T-helper 17 cell (primary cell): Measurements from ENCODE around the gene SMURF1. TPM values are rescaled to one million over a fixed set of nuclear protein-coding genes. Genes with fewer than 3 reads are reported as not detected.

Experiments
- ATAC-seq: fragments of 150-1000 bp; cut with Tn5 transposase; 2 replicates; pipeline ENCODE4 v1.10.0; 2021; ENCODE audit warnings: mild to moderate bottlenecking, moderate library complexity
- DNase-seq, 3 donors: peaks; one replicate each; pipeline versions ENCODE4 v3.0.0 to v3.0.0-alpha.2; 2020 to 2021
- H3K9me3 ChIP-seq: one replicate; pipeline ENCODE4 v1.7.0; 2013; ENCODE audit warnings: low read length, mild to moderate bottlenecking; ENCODE audit not compliant: control insufficient read depth, poor library complexity, severe bottlenecking
- H3K27ac Mint-ChIP-seq: one replicate; pipeline ENCODE4 v1.8.0; 2022; ENCODE audit warnings: mild to moderate bottlenecking, moderate library complexity, mixed read lengths
- H3K27me3 Mint-ChIP-seq: one replicate; pipeline ENCODE4 v1.8.0; 2022; ENCODE audit warnings: mixed read lengths
- H3K36me3 Mint-ChIP-seq: one replicate; pipeline ENCODE4 v1.8.0; 2022; ENCODE audit warnings: low read depth, mixed read lengths
- H3K4me1 Mint-ChIP-seq: one replicate; pipeline ENCODE4 v1.8.0; 2022; ENCODE audit warnings: mild to moderate bottlenecking, mixed read lengths
- H3K4me3 Mint-ChIP-seq: one replicate; pipeline ENCODE4 v1.8.0; 2022; ENCODE audit warnings: mild to moderate bottlenecking, moderate library complexity, mixed read lengths
- total RNA-seq, 4 donors: library from RNA in 2 of 4; stranded (reverse) in 2 of 4; gene quantifications; one replicate each; pipeline ENCODE4 v1.2.3 and lab custom pipeline; 2022 to 2026

Gene SMURF1
- total RNA-seq, 2 donors from 2014 or later, result 30.8 to 39.8 TPM

GRCh38 chr7:99095698-99096097, 48.2 kb downstream of the SMURF1 start:
- peaks cover 4% of the 10 kb centered on the region for H3K36me3 Mint-ChIP-seq
- no peaks in the 10 kb centered on the region for H3K9me3 ChIP-seq
- H3K4me3 Mint-ChIP-seq, result no peak overlapping the region
- no peaks in the 10 kb centered on the region for H3K27me3 Mint-ChIP-seq
- ATAC-seq (no peak), DNase-seq (no peak)
- H3K4me1 Mint-ChIP-seq, result peaks cover 15% of the 10 kb centered on the region
- H3K27ac Mint-ChIP-seq, result no peak overlapping the region

- Mint-ChIP-seq H3K36me3 (peaks cover 2% of the 10 kb centered on the region), H3K4me3 (no peak overlapping the region), H3K27me3 (no peaks in the 10 kb centered on the region), H3K27ac (no peak overlapping the region), H3K4me1 (peaks cover 21% of the 10 kb centered on the region)
- ATAC-seq (no peak), DNase-seq (no peak)
- no peaks in the 10 kb centered on the region for H3K9me3 ChIP-seq
Observed at GRCh38 chr7:99094401-99094800, 49.5 kb downstream of the SMURF1 start.

- Mint-ChIP-seq H3K27me3 (no peaks in the 10 kb centered on the region), H3K4me1 (peaks cover 26% of the 10 kb centered on the region), H3K27ac (no peak overlapping the region), H3K36me3 (no peaks in the 10 kb centered on the region), H3K4me3 (no peak overlapping the region)
- ATAC-seq, result no peak
- no peaks in the 10 kb centered on the region for H3K9me3 ChIP-seq
- no peak for DNase-seq
Observed at GRCh38 chr7:99092064-99092720, 51.7 kb downstream of the SMURF1 start.

- no peak for ATAC-seq
- Mint-ChIP-seq H3K27ac (no peak overlapping the region), H3K36me3 (no peaks in the 10 kb centered on the region), H3K4me3 (no peak overlapping the region), H3K27me3 (no peaks in the 10 kb centered on the region), H3K4me1 (peaks cover 19% of the 10 kb centered on the region)
- no peak for DNase-seq
- H3K9me3 ChIP-seq, result no peaks in the 10 kb centered on the region
Observed at GRCh38 chr7:99090771-99091542, 53.0 kb downstream of the SMURF1 start.

- no peaks in the 10 kb centered on the region for H3K9me3 ChIP-seq
- Mint-ChIP-seq H3K27ac (no peak overlapping the region), H3K36me3 (no peaks in the 10 kb centered on the region), H3K4me3 (no peak overlapping the region), H3K27me3 (no peaks in the 10 kb centered on the region), H3K4me1 (peaks cover 21% of the 10 kb centered on the region)
- no peak for DNase-seq
- ATAC-seq, result no peak
Observed at GRCh38 chr7:99089914-99090629, 53.8 kb downstream of the SMURF1 start.

- no peaks in the 10 kb centered on the region for H3K9me3 ChIP-seq
- Mint-ChIP-seq H3K27ac (no peak overlapping the region), H3K4me3 (no peak overlapping the region), H3K27me3 (no peaks in the 10 kb centered on the region), H3K36me3 (no peaks in the 10 kb centered on the region), H3K4me1 (peaks cover 29% of the 10 kb centered on the region)
- ATAC-seq (no peak), DNase-seq (no peak)
Observed at GRCh38 chr7:99086944-99087343, 57.0 kb downstream of the SMURF1 start.

- Mint-ChIP-seq H3K36me3 (no peaks in the 10 kb centered on the region), H3K27me3 (no peaks in the 10 kb centered on the region), H3K27ac (no peak overlapping the region), H3K4me1 (peaks cover 29% of the 10 kb centered on the region), H3K4me3 (no peak overlapping the region)
- ATAC-seq (no peak), DNase-seq (no peak)
- H3K9me3 ChIP-seq, result no peaks in the 10 kb centered on the region
Observed at GRCh38 chr7:99086532-99086931, 57.4 kb downstream of the SMURF1 start.

- H3K4me3 Mint-ChIP-seq, result peak overlapping the region; percentile 58
- no peaks in the 10 kb centered on the region for H3K36me3 Mint-ChIP-seq
- no peaks in the 10 kb centered on the region for H3K27me3 Mint-ChIP-seq
- H3K9me3 ChIP-seq, result no peaks in the 10 kb centered on the region
- peaks cover 37% of the 10 kb centered on the region for H3K4me1 Mint-ChIP-seq
- no peak for DNase-seq
- H3K27ac Mint-ChIP-seq, result no peak overlapping the region
- no peak for ATAC-seq
Observed at GRCh38 chr7:99083733-99084132, 60.2 kb downstream of the SMURF1 start.

GRCh38 chr7:99083068-99083651, 60.7 kb downstream of the SMURF1 start:
- H3K4me3 Mint-ChIP-seq, result no peak overlapping the region
- ATAC-seq (no peak), DNase-seq (no peak)
- H3K9me3 ChIP-seq, result no peaks in the 10 kb centered on the region
- peaks cover 32% of the 10 kb centered on the region for H3K4me1 Mint-ChIP-seq
- H3K27me3 Mint-ChIP-seq, result no peaks in the 10 kb centered on the region
- H3K27ac Mint-ChIP-seq, result no peak overlapping the region
- H3K36me3 Mint-ChIP-seq, result no peaks in the 10 kb centered on the region

- no peak for DNase-seq
- no peak for ATAC-seq
- Mint-ChIP-seq H3K27me3 (no peaks in the 10 kb centered on the region), H3K4me3 (no peak overlapping the region), H3K27ac (peak overlapping the region; percentile 61), H3K4me1 (peaks cover 37% of the 10 kb centered on the region), H3K36me3 (no peaks in the 10 kb centered on the region)
- no peaks in the 10 kb centered on the region for H3K9me3 ChIP-seq
Observed at GRCh38 chr7:99080679-99081078, 63.2 kb downstream of the SMURF1 start.

GRCh38 chr7:99079104-99079503, 64.8 kb downstream of the SMURF1 start:
- DNase-seq, result no peak
- H3K4me1 Mint-ChIP-seq, result peaks cover 35% of the 10 kb centered on the region
- no peaks in the 10 kb centered on the region for H3K36me3 Mint-ChIP-seq
- no peaks in the 10 kb centered on the region for H3K27me3 Mint-ChIP-seq
- no peaks in the 10 kb centered on the region for H3K9me3 ChIP-seq
- no peak for ATAC-seq
- H3K27ac Mint-ChIP-seq, result peak overlapping the region; percentile 16
- no peak overlapping the region for H3K4me3 Mint-ChIP-seq

GRCh38 chr7:99078416-99078815, 65.5 kb downstream of the SMURF1 start:
- DNase-seq (no peak), ATAC-seq (no peak)
- Mint-ChIP-seq H3K4me3 (no peak overlapping the region), H3K27me3 (no peaks in the 10 kb centered on the region), H3K4me1 (peaks cover 31% of the 10 kb centered on the region), H3K36me3 (no peaks in the 10 kb centered on the region), H3K27ac (no peak overlapping the region)
- no peaks in the 10 kb centered on the region for H3K9me3 ChIP-seq

GRCh38 chr7:99076615-99077014, 67.3 kb downstream of the SMURF1 start:
- no peaks in the 10 kb centered on the region for H3K27me3 Mint-ChIP-seq
- H3K4me1 Mint-ChIP-seq, result peaks cover 22% of the 10 kb centered on the region
- DNase-seq (no peak), ATAC-seq (no peak)
- no peak overlapping the region for H3K4me3 Mint-ChIP-seq
- H3K9me3 ChIP-seq, result no peaks in the 10 kb centered on the region
- no peaks in the 10 kb centered on the region for H3K36me3 Mint-ChIP-seq
- no peak overlapping the region for H3K27ac Mint-ChIP-seq
